Measurements from ENCODE around the gene RNF169. TPM values are rescaled to one million over a fixed set of nuclear protein-coding genes. Genes with fewer than 3 reads are reported as not detected.

The RNF169 gene
- total RNA-seq, 3 donors from 2014 or later = 16.5 to 36.1 (median 27.2) TPM

- TF ChIP-seq POLR2AphosphoS5 (IDR thresholded peaks at IDR 0.05) = no peak
- no peak for TF ChIP-seq POLR2A (IDR thresholded peaks at IDR 0.05)
- Histone ChIP-seq H3K4me3 (no peak overlapping the region), H3K9me3 (no peaks in the 10 kb centered on the region), H3K27me3 (no peaks in the 10 kb centered on the region), H3K36me3 (no peaks in the 10 kb centered on the region), H3K27ac (no peak overlapping the region), H3K4me1 (no peaks in the 10 kb centered on the region)
- no peak for DNase-seq (ENCODE audit: low spot score in 2 of 2)
- intact Hi-C loops (cut with DNase I; ENCODE audit: low total_unique reads) = no loop called here
Observed at GRCh38 chr11:74770456-74770855, 21.8 kb downstream of the RNF169 start.

- Histone ChIP-seq H3K27me3 (no peaks in the 10 kb centered on the region), H3K9me3 (no peaks in the 10 kb centered on the region), H3K4me1 (no peaks in the 10 kb centered on the region), H3K36me3 (no peaks in the 10 kb centered on the region), H3K27ac (no peak overlapping the region), H3K4me3 (no peak overlapping the region)
- intact Hi-C loops (cut with DNase I; ENCODE audit: low total_unique reads) = no loop called here
- TF ChIP-seq POLR2A (IDR thresholded peaks at IDR 0.05) (no peak), POLR2AphosphoS5 (IDR thresholded peaks at IDR 0.05) (no peak), CTCF (IDR thresholded peaks at IDR 0.05) (no peak)
- DNase-seq (ENCODE audit: low spot score in 2 of 2) = no peak
Observed at GRCh38 chr11:74771139-74771538, 22.5 kb downstream of the RNF169 start.

- H3K4me1 ChIP-seq = no peaks in the 10 kb centered on the region
- intact Hi-C loops (cut with DNase I; ENCODE audit: low total_unique reads) = no loop called here
- TF ChIP-seq POLR2AphosphoS5 (IDR thresholded peaks at IDR 0.05) (no peak), POLR2A (IDR thresholded peaks at IDR 0.05) (no peak), CTCF (IDR thresholded peaks at IDR 0.05) (no peak)
- H3K4me3 ChIP-seq = no peak overlapping the region
- no peaks in the 10 kb centered on the region for H3K36me3 ChIP-seq
- no peaks in the 10 kb centered on the region for H3K27me3 ChIP-seq
- H3K9me3 ChIP-seq = no peaks in the 10 kb centered on the region
- H3K27ac ChIP-seq = no peak overlapping the region
- DNase-seq (ENCODE audit: low spot score in 2 of 2) = no peak
Observed at GRCh38 chr11:74773476-74773875, 24.8 kb downstream of the RNF169 start.

- no peak overlapping the region for H3K4me3 ChIP-seq
- H3K27ac ChIP-seq = no peak overlapping the region
- H3K4me1 ChIP-seq = peaks cover 0 to 3% of the 10 kb centered on the region in 2 donors
- H3K9me3 ChIP-seq = no peaks in the 10 kb centered on the region
- no peaks in the 10 kb centered on the region for H3K36me3 ChIP-seq
- no peaks in the 10 kb centered on the region for H3K27me3 ChIP-seq
- TF ChIP-seq POLR2A (IDR thresholded peaks at IDR 0.05) = no peak
- TF ChIP-seq CTCF (IDR thresholded peaks at IDR 0.05) = no peak
- TF ChIP-seq POLR2AphosphoS5 (IDR thresholded peaks at IDR 0.05) = no peak
- intact Hi-C loops (cut with DNase I; ENCODE audit: low total_unique reads) = no loop called here
- no peak for DNase-seq (ENCODE audit: low spot score in 2 of 2)
Observed at GRCh38 chr11:74775762-74776161, 27.1 kb downstream of the RNF169 start.

- Histone ChIP-seq H3K27ac (no peak overlapping the region), H3K4me3 (no peak overlapping the region), H3K27me3 (no peaks in the 10 kb centered on the region), H3K36me3 (no peaks in the 10 kb centered on the region), H3K4me1 (peaks cover 0 to 3% of the 10 kb centered on the region in 2 donors), H3K9me3 (no peaks in the 10 kb centered on the region)
- DNase-seq (ENCODE audit: low spot score in 2 of 2) = no peak
- intact Hi-C loops (cut with DNase I; ENCODE audit: low total_unique reads) = no loop called here
- TF ChIP-seq CTCF (IDR thresholded peaks at IDR 0.05) (no peak), POLR2A (IDR thresholded peaks at IDR 0.05) (no peak)
Observed at GRCh38 chr11:74776546-74776945, 27.9 kb downstream of the RNF169 start.

GRCh38 chr11:74777038-74777437 is 28.4 kb downstream of the RNF169 start:
- no peak for DNase-seq (ENCODE audit: low spot score in 2 of 2)
- no peaks in the 10 kb centered on the region for H3K27me3 ChIP-seq
- intact Hi-C loops (cut with DNase I; ENCODE audit: low total_unique reads) = no loop called here
- H3K36me3 ChIP-seq = no peaks in the 10 kb centered on the region
- no peak overlapping the region for H3K27ac ChIP-seq
- H3K4me3 ChIP-seq = no peak overlapping the region
- TF ChIP-seq CTCF (IDR thresholded peaks at IDR 0.05) (no peak), POLR2A (IDR thresholded peaks at IDR 0.05) (no peak), POLR2AphosphoS5 (IDR thresholded peaks at IDR 0.05) (no peak)
- H3K4me1 ChIP-seq = peaks cover 0 to 3% of the 10 kb centered on the region in 2 donors
- no peaks in the 10 kb centered on the region for H3K9me3 ChIP-seq

Data from breast epithelium (tissue), 4 donors.